Midbrain (tissue), 1 donor: ENCODE data around the gene PSAPL1.
"Not testable (repeated sequence)": the region's sequence is repeated elsewhere in the genome, so short reads cannot be mapped to it uniquely, and the experiment has no call there.

Experiments used
- DNase-seq: peaks from one replicate; lab custom pipeline; 2025; lab: John Stamatoyannopoulos, UW

PSAPL1 gene

GRCh38 chr4:7458477-7458876, 23.7 kb upstream of the PSAPL1 start:
- DNase-seq: no peak

DNA sequence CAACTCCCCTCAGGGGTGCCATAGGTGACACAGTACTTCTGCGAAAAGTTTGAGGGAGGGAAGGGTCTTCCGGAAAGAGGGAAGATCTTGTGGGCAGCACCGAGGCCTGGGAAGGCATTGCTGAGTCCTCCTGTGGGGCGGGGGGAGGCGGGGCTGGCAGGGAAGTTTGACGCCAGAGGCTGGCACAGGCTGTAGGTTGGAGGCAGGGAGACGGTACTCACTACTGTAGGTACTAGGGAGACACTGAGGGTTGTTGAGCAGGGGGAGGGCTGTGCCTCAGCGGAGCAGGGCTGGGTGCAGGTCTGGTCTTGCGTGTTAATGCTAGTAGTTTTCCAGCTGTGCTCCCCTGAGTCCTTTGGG, 23.3 kb upstream of the PSAPL1 start:
- no peak for DNase-seq

DNA sequence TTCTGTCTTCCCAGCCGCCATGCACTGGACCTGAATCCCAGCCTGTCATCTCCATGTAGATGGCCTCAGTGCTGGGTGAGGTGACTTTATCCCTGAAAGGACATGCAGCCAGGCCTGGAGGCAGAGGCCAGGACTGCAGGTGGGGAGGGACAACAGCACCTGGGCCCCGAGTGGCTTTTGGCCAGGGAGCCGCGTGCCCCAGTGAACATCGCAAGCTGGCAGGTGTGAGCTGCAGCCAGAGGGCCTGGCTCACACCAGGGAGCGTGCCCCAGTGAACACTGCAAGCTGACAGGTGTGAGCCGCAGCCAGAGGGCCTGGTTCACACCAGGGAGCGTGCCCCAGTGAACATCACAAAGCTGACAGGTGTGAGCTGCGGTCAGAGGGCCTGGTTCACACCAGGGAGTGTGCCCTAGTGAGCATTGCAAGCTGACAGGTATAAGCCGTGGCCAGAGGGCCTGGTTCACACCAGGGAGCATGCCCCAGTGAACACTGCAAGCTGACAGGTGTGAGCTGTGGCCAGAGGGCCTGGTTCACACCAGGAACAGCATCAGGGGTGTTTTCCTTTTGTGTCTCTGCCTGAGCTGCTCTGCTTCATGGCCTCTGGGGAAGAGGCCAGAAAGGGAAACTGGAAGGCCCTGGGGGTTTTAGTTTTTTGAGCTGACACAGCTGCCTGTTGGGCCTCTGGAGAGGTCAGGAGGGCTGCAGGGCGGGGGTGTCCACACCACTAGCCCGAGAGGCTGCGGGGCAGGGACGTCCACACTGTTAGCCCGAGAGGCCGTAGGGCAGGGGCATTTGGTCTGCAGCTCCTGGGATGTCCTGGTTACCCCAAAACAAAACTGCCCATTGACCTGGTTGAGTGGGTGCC, 22.7 kb upstream of the PSAPL1 start:
- no peak for DNase-seq

- not testable (repeated sequence) for DNase-seq
These were observed 18.1 kb upstream of the PSAPL1 start for GRCh38 chr4:7452802-7453201.

GRCh38 chr4:7451800-7452199, 17.1 kb upstream of the PSAPL1 start:
- no peak for DNase-seq

- no peak for DNase-seq
These were observed 16.7 kb upstream of the PSAPL1 start for GRCh38 chr4:7451434-7451789.

GRCh38 chr4:7450775-7451433, 16.2 kb upstream of the PSAPL1 start:
- DNase-seq: no peak

GRCh38 chr4:7448036-7448435, 13.3 kb upstream of the PSAPL1 start:
- no peak for DNase-seq

GRCh38 chr4:7447236-7447635, 12.5 kb upstream of the PSAPL1 start:
- DNase-seq: no peak

GRCh38 chr4:7444731-7445130, 10.0 kb upstream of the PSAPL1 start:
- DNase-seq: no peak

DNA sequence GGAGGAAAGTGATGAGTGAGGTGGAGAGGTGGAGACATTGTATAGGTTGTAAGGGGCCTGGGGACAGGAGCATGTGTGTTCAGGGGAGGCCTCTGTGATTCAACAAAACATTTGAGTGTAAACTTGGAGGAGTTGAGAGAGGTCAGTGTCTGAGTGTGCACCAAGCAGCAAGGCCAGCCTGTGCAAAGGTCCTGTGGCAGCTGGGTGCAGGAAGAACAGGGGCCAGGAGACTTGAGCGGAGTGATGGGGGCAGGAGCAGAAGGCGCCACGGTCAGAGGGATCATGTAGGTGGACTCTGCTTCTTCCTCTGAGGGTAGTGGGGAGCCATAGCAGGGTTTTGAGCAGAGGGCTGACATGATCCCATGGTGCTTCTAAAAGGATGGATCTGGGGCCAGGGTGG, 9.6 kb upstream of the PSAPL1 start:
- DNase-seq: no peak

- DNase-seq: no peak
These were observed 7.9 kb upstream of the PSAPL1 start for GRCh38 chr4:7442574-7443162.

DNA sequence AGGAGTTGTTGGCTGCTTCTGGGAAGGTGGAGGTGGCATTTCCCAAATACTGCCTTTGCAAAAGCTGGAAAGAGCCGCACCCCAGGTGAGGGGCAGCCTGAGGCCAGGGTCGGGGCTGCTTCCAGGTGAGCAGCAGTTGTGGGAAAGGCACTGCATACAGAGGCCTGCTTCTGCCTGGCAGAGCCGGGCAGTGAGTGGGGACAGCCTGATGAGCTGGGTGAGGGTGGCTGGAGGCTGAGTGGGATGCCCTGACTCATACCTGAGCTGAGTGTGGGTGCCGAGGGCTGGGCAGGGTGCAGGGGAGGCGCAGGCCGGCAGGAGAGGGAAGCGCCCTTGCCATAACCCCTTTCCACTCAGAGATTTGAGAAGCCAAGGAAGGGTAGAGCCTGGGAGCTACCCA, 6.5 kb upstream of the PSAPL1 start:
- no peak for DNase-seq

DNA sequence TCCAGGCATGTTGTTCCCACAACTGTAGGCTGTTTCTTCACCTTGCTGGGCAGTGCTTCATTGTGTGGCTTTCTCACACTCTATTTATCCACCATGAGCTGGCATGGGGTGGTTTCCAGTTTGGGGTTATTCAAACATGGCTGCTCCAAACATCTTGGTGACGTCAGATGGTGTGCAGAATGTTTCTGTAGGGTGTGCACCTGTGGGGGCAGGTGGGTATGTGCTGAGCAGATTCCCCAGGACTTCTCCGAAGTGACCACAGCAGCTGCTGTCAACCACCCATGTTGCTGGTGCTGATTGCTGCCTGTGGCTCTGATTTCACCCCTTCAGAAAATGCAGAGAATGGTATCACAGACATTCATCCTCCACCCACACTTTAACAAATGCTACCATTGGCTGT, 5.0 kb upstream of the PSAPL1 start:
- no peak for DNase-seq

GRCh38 chr4:7436256-7436655, 1.5 kb upstream of the PSAPL1 start:
- DNase-seq: no peak

- DNase-seq: no peak
These were observed 836 bp upstream of the PSAPL1 start for GRCh38 chr4:7435471-7436061.

DNA sequence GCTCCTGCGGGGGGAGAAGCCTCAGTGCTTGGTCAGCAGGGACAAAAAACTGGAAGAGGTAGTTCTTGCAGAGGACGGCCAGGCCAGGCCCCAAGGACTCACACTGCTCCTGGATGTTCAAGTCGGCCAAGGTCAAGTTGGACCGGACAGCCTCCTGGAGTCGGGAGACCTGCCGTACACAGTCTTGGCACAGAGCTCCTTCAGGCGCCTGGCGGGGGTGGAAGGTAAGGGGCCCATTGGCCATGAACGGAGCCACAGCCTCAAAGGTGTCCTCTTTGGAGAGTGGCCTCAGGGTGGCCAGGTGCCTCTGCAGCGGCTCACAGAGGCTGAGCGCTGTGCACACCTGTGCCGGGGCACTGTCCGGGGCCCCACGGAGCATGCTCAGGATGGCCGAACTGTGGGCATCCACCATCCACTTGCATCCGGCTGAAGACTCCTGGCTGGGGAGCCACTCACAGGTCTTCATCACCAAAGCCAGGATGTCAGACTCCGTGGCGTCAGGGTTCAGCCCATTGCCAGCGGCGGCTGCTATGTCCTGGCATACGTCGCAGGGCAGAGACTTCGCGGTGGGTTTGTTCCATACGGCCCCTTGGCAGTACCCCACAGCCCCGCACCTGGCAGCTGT, 477 bp downstream of the PSAPL1 start:
- no peak for DNase-seq

- no peak for DNase-seq
These were observed 1.2 kb downstream of the PSAPL1 start for GRCh38 chr4:7433376-7434140.

GRCh38 chr4:7432531-7433375, 2.0 kb downstream of the PSAPL1 start:
- no peak for DNase-seq

GRCh38 chr4:7431696-7432530, 2.8 kb downstream of the PSAPL1 start:
- DNase-seq: no peak
